GM19463 (cell line): ENCODE data around the gene CYB561.

Source experiments
- ATAC-seq: cut with Tn5 transposase; IDR thresholded peaks from one replicate; pipeline ENCODE4 v1.9.1; 2021; ENCODE audit warnings: mild to moderate bottlenecking, moderate library complexity; ENCODE audit not compliant: unreplicated experiment

The CYB561 gene, protein sequence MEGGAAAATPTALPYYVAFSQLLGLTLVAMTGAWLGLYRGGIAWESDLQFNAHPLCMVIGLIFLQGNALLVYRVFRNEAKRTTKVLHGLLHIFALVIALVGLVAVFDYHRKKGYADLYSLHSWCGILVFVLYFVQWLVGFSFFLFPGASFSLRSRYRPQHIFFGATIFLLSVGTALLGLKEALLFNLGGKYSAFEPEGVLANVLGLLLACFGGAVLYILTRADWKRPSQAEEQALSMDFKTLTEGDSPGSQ

DNA sequence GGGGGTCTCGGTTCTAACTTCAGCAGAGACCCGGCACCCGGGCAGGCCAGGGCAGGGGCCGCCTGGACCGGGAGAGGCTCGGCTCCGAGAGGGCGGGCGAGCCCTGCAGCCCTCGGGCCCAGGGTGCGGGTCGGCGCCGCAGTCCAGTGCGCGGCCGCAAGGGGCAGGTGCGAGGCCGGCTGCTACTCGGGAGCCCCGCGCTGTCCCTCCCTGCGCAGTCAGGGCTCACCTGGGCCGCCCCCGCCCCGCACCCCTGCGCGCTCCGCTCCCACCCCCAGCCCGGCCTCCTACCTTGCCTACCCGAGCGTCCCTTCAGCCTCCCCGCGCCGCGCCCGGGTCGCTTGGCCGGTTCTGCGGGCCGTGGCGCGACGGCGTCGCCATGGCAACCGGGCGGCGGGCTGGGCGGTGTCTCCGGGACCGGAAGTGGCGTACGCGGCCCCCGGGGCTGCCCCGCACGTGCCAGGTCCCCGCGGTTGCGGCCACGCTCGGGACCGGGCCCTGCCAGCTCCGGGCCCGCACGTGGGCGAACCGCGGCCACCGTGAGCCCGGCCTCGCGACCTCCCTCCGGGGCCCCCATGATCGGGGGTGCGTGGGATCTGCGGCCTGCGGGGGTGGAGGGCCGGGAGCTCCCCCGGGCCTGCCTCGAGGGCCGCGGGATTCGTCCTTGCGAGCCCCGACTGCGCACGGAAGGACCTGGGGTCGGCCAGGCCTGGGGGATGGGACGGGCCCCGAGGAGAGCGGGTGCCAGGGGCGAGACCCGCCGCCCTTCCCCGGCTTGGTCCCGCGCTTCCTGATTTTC lies at the start of gene CYB561:
Gene CYB561 (minus strand): TSS at position 353 of the 799 bp plus-strand sequence. CDS start 8,759 bp downstream, outside the sequence.
- ATAC-seq, result peak; percentile 61

DNA sequence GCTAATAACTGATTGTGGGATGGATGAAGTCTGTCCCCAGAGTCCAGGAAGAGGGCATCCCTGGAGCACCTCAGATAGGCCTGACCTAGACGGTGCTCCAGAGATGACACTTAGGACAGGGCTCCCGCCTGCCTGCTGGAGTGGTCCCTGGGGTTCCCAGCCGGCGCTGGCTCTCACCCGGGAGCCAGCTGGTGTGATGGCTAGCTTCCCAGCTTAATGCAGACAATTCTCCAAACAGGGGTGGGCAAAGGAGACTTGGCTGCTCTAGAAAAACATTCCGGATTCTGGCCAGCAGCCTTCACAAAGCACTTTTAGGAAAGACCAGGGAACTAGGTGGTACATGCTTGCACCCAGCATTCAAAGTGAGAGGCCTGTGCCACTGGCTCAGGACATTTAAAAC lies 49.4 kb upstream of the CYB561 start:
- ATAC-seq, result no peak

DNA sequence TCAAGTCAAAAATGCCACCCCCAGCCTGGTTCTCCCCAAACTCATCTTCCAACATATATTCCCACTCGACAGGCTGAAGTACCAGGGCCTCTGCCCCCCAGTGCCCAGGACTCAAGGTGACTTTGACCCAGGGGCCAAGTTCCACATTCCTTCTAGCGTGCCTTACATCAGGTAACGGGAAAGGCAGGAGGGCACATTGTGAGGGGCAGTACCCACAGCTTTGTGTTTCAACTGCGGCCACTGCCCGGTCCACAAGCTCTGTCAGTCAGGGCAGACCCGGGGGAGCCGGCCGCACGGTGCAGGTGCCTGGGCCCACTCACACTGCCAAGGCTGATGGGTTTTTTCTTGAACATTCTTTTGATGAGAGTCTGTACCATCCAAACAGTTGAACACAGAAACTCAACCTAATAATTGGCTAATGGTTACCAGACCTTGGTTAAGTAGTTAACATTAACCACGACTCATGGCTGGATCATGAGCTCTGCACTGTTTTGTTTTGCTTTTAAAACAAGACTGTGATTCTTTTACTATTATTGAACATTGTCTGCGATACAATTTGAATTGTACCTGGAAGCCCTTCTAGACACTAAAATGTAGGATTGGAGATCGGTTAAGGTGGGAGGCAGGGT lies 48.3 kb upstream of the CYB561 start:
- ATAC-seq, result no peak

DNA sequence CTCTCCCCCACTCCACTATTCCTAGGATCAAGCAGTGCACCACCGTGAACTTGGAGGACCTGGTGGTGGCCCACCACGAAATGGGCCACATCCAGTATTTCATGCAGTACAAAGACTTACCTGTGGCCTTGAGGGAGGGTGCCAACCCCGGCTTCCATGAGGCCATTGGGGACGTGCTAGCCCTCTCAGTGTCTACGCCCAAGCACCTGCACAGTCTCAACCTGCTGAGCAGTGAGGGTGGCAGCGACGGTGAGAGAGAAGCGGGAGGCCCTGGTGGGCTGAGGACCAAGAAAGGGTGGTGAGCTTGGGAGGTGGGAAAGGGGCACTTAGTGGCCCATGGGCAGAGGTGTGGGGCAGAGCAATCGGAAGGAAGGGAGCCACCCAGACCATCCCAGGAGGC lies 47.3 kb upstream of the CYB561 start:
- no peak for ATAC-seq

DNA sequence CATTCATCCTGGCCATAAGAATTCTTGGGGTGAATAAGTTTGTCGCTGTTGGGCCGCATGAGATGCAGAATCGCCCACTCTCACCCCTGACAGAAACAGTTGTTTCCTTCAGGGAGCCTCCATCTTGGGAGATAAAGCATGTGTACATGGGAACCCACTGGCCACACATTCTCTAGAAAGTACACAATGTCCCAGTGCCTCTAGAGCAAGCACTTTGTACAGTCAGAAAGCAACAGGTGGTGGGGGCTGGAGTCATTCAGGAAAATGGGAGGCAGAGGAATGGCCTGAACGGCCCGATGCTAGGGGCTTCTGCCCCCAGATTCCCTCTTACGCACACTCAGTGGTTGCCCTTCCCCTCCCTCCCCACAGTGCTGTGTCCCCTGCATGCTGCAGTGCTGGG lies 46.8 kb upstream of the CYB561 start:
- no peak for ATAC-seq

DNA sequence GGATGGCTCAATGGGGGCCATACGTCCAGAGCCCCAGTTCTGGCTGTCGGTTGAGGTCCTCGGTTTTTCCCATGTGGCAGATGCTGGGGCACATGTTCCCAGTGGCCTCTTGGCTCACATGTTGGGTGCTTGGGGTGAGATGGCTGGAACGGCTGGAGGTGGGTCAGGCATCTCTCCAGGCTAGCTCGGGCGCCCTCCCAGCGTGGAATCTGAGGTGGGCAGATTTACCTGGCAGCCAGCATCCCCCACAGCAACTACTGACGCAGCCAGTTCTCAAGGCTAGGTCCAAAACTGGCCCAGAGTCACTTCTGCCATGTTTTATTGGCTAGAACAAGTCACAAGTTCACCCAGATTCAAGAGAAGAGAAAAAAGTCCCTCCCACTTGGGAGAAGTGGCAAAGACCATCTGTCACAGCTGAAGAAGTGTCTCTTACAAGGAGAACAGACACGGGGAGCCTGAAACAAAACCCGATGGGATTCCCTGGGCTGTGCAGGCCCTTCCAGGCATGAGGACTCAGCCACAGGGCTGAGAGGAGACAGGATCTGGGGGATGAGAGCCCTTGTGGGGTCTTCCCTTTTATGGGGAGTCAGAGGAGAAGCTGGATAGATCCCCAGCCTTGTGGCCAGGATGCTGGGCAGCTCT lies 46.0 kb upstream of the CYB561 start:
- ATAC-seq, result no peak

DNA sequence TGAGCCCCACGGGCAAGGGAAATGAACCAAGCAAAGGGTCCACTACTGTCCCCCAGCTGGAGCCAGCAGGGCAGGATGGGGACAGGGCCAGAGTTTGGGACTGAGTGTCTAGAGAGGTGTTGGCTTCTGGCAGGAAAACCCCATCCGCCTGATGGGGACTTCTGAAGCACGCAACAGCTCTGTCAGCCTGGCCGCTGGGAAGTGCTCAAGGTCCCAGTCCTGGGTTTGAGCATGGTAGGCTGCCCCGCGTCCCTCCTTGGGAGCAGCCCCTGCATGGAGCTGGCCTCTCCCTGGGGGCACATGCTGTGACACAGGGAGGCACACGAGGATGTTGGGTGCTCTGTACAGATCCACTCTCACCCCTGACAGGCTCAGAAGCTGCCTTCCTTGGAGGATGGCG lies 45.3 kb upstream of the CYB561 start:
- no peak for ATAC-seq

DNA sequence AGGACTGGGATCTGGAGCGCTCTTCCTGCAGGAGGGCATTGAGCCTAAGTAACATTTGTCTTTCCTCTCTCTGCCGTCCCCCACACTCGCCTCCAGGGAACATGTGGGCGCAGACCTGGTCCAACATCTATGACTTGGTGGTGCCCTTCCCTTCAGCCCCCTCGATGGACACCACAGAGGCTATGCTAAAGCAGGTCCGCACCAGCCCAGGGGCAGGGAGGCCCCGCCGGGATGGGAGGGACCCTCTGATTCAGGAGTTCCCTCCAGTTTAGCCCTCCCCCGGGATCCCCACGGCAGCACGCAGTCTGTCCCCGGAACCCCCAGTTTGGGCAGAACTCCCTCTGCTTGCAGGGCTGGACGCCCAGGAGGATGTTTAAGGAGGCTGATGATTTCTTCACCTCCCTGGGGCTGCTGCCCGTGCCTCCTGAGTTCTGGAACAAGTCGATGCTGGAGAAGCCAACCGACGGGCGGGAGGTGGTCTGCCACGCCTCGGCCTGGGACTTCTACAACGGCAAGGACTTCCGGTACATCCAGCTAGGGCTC lies 44.8 kb upstream of the CYB561 start:
- ATAC-seq, result no peak

DNA sequence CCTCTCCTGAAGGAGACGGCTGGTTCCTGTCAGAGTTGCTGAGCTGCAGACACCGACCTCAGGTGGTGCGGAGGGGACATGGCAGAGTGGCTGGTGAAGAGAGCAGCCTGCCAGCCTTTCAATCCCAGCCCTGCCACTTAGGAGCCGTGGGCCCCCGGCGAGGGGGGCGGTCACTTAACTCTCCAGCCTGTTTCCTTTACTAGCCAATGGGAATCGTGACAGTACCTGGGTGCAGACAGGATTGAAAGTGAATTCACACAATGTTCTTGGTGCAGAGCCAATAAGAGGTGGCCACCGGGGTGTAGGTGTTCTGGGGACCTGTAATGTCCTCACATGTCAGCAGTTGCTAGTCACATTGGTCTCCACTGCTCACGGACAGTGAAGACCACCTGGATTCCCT lies 44.2 kb upstream of the CYB561 start:
- ATAC-seq, result no peak

DNA sequence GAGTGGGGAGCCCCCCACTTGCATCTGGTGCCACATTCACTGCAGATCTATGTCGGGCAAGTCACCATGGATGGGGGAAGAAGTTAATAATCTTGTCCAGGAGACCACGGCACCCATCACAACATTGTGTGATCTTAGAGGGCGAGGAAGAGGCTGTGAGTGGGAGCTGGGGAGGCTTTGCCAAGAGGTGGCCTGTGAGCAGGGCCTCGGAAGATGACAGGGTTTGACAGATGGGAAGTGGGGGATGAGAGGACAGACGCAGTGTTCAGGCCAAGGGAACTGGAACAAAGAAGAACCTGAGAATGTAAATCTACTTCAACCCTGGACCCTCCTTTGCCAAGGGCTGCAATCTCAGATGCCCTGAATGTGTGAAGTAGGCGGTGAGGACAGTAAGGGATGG lies 43.2 kb upstream of the CYB561 start:
- no peak for ATAC-seq

DNA sequence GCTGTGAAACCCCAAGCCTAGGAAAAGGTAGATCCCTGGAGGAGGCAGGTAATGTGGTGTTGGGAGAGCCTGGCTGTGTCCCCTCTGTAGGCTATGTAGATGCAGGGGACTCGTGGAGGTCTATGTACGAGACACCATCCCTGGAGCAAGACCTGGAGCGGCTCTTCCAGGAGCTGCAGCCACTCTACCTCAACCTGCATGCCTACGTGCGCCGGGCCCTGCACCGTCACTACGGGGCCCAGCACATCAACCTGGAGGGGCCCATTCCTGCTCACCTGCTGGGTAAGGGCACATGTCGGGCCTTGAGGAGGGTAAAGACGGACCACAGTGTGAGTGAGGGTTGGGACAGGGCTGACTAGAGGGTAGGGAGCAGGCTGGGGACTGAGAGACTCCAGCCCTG lies 42.7 kb upstream of the CYB561 start:
- no peak for ATAC-seq

DNA sequence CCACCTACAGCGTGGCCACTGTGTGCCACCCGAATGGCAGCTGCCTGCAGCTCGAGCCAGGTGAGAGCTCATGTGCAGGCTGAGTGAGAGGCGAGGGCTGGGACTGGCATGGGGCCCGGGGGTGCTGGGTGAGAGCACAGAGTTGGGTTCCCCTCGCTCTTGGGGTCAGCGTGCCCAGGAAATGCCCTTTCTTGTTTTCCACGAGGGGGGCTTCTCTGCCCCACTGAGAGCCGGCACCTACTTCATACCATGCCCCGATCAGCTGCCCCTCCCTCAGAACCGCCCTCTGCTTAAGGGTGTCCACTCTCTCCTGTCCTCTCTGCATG lies 40.9 kb upstream of the CYB561 start:
- ATAC-seq, result no peak

DNA sequence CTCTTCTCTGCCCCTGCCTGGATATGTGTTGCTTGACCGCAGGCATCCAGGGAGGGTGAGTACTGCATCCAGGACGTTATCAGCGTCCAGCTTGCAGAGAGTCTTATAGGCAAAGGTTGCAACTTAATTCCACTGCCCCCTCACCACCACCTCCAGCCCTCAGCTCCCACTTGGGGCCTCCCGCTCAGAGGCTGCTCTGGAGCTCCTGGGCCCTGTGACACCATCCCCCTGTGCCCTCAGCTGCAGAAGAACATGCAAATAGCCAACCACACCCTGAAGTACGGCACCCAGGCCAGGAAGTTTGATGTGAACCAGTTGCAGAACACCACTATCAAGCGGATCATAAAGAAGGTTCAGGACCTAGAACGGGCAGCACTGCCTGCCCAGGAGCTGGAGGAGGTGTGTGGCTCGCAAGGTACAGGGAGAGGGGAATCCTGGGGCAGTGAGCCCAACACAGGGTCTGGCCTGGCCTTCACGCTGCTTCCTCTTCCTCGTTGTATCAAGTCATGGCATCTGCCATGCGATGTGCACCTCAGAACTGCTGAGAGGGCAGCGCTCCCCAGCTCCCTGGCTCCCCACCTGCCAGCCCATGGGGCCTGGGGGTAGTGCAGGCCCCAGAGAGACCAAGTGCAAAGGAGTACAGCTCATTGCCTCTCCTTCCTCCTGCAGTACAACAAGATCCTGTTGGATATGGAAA lies 40.4 kb upstream of the CYB561 start:
- no peak for ATAC-seq

DNA sequence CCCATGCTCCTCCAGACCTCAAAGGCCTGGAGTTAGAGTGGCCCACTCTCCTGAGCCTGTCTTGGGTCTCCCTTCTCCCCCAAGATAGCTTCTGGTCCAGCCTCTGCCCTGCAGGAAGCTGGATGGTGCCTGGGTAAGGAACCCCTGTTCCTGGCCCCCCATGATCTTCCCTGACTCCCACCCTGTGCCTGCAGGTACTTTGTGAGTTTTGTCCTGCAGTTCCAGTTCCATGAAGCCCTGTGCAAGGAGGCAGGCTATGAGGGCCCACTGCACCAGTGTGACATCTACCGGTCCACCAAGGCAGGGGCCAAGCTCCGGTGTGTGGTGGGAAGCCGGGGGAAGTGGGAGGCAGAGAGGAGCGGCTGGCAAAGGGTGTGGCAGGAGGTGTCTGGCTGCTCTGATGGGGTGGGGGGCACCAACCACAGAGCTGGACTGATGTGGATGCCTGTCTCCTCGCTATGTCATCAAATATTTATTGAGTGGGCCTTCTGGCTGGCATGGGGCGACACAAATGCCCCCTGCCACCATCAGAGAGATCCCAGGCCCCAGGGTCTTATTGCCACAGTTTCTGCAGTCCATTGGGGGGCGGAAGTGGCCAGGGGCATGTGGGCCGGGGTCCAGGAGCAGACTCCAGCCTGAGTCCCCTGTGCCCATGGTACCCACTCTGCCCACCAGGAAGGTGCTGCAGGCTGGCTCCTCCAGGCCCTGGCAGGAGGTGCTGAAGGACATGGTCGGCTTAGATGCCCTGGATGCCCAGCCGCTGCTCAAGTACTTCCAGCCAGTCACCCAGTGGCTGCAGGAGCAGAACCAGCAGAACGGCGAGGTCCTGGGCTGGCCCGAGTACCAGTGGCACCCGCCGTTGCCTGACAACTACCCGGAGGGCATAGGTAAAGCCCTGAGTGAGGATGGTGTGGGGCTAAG lies 37.8 kb upstream of the CYB561 start:
- ATAC-seq, result no peak

DNA sequence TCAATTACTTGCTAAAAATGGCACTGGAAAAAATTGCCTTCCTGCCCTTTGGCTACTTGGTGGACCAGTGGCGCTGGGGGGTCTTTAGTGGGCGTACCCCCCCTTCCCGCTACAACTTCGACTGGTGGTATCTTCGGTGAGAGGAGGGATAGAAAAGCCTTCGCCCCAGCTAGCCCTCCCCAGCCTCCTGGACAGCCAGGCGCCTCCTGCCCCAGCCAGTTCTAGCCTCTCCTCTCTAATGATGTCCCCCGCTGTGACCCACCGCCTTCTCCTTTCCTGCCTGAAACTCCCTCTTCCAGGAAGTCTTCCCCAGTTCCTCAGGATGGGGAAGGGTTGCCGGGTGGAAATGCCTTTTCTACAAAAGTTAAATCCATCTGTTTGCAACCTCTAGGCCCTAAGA lies 36.9 kb upstream of the CYB561 start:
- ATAC-seq, result no peak

DNA sequence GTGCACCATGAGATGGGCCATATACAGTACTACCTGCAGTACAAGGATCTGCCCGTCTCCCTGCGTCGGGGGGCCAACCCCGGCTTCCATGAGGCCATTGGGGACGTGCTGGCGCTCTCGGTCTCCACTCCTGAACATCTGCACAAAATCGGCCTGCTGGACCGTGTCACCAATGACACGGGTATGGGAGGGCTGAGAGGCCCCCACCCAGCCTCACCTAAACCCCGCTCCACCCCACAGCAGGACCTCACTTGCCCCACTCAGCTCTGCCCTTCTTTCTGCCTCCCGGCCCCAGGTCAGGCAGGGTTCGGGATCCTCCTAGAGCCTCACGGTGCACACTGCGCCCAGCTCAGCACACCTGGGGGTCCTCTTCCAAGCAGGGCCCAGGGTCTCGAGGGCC lies 36.4 kb upstream of the CYB561 start:
- ATAC-seq, result no peak

DNA sequence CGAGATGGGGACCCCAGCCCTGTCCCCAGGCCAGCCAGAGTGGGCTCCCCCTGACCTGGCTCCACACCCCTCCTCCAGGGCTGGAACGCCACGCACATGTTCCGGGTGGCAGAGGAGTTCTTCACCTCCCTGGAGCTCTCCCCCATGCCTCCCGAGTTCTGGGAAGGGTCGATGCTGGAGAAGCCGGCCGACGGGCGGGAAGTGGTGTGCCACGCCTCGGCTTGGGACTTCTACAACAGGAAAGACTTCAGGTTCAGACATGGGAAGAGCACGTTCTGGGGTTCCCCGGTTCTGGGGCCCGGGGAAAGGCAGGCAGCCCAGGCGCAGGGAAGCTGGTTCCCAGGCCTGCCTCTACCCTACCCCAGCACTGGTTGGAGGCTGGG lies 35.4 kb upstream of the CYB561 start:
- ATAC-seq, result no peak

DNA sequence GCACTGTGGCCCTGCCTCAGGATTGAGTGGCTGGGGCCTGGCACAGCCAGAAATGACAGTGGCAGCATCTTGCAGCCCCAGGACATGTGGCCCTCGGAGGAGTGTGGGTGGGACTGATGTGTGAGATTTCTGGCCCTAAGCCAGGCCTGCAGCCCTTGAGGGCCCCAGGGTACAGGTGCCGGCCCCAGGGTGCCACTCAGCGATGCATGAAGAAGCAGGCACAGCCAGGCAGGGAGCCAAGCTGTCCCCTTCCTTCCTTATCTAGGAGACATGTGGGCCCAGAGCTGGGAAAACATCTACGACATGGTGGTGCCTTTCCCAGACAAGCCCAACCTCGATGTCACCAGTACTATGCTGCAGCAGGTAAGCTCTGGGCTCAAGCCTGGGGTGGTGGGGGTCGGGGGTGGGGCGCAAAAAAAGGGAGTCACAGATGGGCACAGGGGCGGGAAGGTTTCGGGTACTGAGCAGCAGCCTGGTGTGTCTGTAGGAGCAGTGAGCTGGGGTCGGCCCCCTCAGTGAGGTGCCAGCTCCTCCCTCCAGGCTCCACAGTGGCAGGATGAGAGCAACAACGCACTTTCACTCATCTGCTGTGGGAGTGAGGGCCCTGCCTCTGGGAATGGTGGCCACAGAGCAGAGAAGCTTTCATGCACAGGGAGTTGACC lies 34.9 kb upstream of the CYB561 start:
- ATAC-seq, result no peak

DNA sequence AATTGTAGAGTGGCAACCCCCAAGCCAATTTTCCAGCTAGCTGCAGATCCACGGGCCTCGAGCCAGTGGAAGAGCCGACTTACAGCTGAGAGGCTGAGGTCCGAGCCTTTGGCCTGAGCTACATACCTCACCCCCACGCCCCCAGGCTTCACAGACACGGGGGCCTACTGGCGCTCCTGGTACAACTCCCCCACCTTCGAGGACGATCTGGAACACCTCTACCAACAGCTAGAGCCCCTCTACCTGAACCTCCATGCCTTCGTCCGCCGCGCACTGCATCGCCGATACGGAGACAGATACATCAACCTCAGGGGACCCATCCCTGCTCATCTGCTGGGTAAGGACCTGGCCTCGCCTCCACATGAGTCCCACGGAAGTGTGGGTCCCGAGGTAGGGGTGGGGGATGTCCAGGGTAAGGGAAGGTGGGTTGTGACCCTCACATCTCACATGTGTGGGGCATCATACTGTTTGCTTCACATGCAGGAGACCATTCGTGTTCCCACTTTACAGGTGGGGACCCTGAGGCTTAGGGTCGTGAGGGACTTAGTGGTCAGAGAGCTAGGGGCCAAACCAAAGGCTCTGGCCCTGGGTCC lies 34.2 kb upstream of the CYB561 start:
- ATAC-seq, result no peak
